ENCODE data around the gene VSTM2B. TPM values are rescaled to one million over a fixed set of nuclear protein-coding genes. Genes with fewer than 3 reads are reported as not detected.

The VSTM2B gene
- total RNA-seq, 1 experiment from 2014 or later: not detected

- POLR2A ChIA-PET: interaction anchor here (0.6 kb wide), 1 partner anchor 215 kb away, joined by 12 read pairs; no protein-coding TSS in a partner anchor
- ATAC-seq: no peak
- Histone ChIP-seq H3K27me3 (ENCODE audit: control insufficient read depth, insufficient read depth, low read length) (peaks cover 6% of the 10 kb centered on the region), H3K36me3 (ENCODE audit: control insufficient read depth, insufficient read depth, low read length) (no peaks in the 10 kb centered on the region), H3K4me3 (ENCODE audit: low read depth in 2 of 2, low read length in 2 of 2) (no peak overlapping the region), H3K9me3 (ENCODE audit: control insufficient read depth, insufficient read depth, low read depth, low read length) (no peaks in the 10 kb centered on the region), H3K4me1 (ENCODE audit: control insufficient read depth, insufficient read depth, low read length) (no peaks in the 10 kb centered on the region), H3K27ac (ENCODE audit: low read length) (no peak overlapping the region)
- no peak for DNase-seq (ENCODE audit: low read depth, low spot score)
- no TSS peak for BruUV-seq (replicated peaks)
- CTCF ChIA-PET: no interaction called here
- TF ChIP-seq SIN3A (IDR thresholded peaks at IDR 0.05; ENCODE audit: borderline replicate concordance, insufficient read depth, low read depth, low read length) (no peak), REST (IDR thresholded peaks at IDR 0.05; ENCODE audit: insufficient read depth in 1 of 2, low read depth in 2 of 2, low read length in 1 of 2) (no peak), POLR2AphosphoS5 (IDR thresholded peaks at IDR 0.05; ENCODE audit: low read depth, low read length) (no peak), TCF7L2 (IDR thresholded peaks at IDR 0.05; ENCODE audit: low read depth, low read length) (no peak), CTCF (IDR thresholded peaks at IDR 0.05) (no peak)
- in situ Hi-C loops (cut with HindIII; ENCODE audit: low pct_unique_long_range_greater_than_20kb, low sequenced_read_pairs): no loop called here
- intact Hi-C loops (cut with micrococcal nuclease; ENCODE audit: unreplicated experiment): no loop called here
Observed at GRCh38 chr19:29537181-29537580, 11.4 kb downstream of the VSTM2B start.

GRCh38 chr19:29537601-29538000, 11.8 kb downstream of the VSTM2B start:
- H3K9me3 ChIP-seq (ENCODE audit: control insufficient read depth, insufficient read depth, low read depth, low read length): no peaks in the 10 kb centered on the region
- TF ChIP-seq CTCF (IDR thresholded peaks at IDR 0.05): no peak
- no peak for TF ChIP-seq POLR2AphosphoS5 (IDR thresholded peaks at IDR 0.05; ENCODE audit: low read depth, low read length)
- no peak for TF ChIP-seq SIN3A (IDR thresholded peaks at IDR 0.05; ENCODE audit: borderline replicate concordance, insufficient read depth, low read depth, low read length)
- no peak for TF ChIP-seq TCF7L2 (IDR thresholded peaks at IDR 0.05; ENCODE audit: low read depth, low read length)
- no peak for TF ChIP-seq REST (IDR thresholded peaks at IDR 0.05; ENCODE audit: insufficient read depth in 1 of 2, low read depth in 2 of 2, low read length in 1 of 2)
- ATAC-seq (no peak), DNase-seq (ENCODE audit: low read depth, low spot score) (no peak)
- peaks cover 6% of the 10 kb centered on the region for H3K27me3 ChIP-seq (ENCODE audit: control insufficient read depth, insufficient read depth, low read length)
- in situ Hi-C loops (cut with HindIII; ENCODE audit: low pct_unique_long_range_greater_than_20kb, low sequenced_read_pairs): no loop called here
- H3K4me1 ChIP-seq (ENCODE audit: control insufficient read depth, insufficient read depth, low read length): no peaks in the 10 kb centered on the region
- CTCF ChIA-PET: no interaction called here
- POLR2A ChIA-PET: no interaction called here
- no peak overlapping the region for H3K27ac ChIP-seq (ENCODE audit: low read length)
- no peak overlapping the region for H3K4me3 ChIP-seq (ENCODE audit: low read depth in 2 of 2, low read length in 2 of 2)
- no TSS peak for BruUV-seq (replicated peaks)
- intact Hi-C loops (cut with micrococcal nuclease; ENCODE audit: unreplicated experiment): no loop called here
- H3K36me3 ChIP-seq (ENCODE audit: control insufficient read depth, insufficient read depth, low read length): no peaks in the 10 kb centered on the region
